ENCODE results near the gene HBG1.

HBG1 gene

DNA sequence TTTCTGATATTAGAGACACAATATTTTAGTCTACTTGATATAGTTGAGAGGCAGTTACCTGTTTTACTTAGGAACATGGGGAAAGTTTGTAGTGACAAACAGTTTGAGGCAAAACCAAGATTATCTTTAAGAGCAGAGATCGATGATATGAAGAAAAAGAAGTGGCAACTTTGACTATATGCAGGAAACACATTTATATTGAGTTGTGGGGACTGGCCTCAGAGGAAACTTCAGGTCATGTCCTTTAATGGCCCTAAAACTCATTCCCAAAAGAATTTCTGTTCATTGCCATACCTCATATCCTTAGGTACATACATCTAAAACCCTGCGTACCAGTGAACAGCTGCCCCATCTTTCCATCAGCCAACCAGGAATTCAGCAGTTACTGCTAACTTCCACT lies 4.5 kb downstream of the HBG1 start:
- DNase-seq: no peak

DNA sequence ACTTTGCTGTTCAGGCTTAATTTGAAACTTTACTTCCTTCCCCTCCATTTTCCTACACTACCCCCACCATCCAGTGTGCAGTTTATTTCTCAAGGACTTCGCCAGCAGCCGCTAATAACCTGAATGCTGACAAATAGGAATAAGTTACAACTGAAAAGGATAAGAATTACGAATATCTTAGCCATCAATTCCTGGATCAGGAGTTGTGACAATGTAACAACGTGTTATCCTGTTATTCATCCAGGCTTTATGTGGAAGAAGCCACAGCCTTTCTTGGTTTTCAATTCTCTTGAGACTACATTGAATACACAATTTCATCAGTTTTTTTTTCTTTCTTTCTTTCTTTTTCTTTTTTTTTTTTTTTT lies 5.9 kb downstream of the HBG1 start:
- no peak for DNase-seq

DNA sequence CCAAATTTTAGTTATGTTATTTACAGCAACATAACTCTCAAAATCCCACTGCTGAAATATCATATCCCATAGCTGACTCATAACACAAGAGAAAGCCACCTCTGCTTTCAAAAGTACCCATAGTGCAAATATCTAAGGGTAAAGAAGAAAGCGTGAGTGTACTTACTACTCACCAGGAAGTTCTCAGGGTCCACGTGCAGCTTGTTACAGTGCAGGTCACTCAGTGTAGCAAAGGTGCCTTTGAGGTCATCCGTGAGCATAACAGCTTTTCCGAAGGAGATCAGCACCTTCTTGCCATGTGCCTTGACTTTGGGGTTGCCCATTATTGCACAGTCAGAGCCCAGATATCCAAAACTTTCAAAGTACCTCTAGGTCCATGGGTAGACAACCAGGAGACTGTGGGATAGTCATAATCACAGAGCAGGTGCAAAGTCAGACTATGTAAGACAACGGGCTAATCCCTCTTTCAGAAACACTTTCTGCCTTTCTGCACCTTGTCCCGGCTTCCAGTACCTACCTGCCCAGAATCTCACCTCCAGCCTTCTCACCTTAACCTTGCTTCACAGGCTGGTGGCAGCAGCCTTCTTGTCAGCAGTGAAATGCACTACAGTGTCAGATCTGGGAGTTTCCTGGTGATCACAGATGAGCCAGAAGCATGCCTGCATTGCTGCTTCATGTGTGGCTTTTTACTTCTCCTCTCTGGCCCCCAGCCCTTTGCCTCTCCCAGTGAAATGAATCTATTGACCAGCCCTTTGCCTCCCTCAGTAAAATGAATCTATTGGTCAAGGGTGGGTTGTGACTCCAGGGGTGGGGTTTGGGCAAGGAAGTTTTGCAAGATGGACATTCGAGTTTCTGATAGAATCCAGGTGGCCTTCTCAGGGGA lies 6.5 kb downstream of the HBG1 start:
- no peak for DNase-seq

DNA sequence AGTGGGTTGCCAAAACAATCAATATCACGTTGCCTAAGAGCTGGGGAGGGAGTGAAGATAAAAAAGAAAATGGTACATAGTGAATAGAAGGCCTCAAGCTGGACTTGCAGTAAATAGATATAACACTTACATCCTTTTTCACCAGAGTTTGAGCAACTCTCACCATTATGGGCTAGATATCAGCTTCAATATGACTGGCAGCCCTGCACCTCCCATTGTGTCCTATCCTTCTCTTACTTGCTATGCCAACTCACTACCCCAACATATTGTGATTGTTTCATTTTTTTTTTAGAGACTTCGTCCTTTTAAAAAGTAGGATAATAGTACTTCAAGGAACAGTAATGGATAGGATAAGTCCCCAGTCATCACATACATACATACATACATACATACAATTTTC lies 7.4 kb downstream of the HBG1 start:
- no peak for DNase-seq

DNA sequence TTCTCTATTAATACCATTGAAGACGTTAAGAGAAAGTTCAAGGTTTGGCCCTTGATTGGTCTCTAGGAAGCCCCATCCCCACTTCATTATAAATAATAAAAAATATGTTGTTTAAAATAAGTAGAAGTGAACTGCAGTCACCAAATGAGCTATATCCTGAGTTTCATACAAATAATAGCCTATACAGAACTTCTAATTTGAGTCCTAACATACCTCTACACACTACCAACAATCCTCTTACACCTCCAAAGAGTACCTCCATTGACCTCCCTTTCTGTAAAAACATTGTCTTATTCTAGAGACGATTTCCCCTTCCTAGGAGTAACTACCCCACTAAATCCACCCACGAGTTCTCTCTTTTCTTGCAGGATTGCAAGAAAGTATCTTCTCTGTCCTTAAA lies 8.2 kb downstream of the HBG1 start:
- no peak for DNase-seq

DNA sequence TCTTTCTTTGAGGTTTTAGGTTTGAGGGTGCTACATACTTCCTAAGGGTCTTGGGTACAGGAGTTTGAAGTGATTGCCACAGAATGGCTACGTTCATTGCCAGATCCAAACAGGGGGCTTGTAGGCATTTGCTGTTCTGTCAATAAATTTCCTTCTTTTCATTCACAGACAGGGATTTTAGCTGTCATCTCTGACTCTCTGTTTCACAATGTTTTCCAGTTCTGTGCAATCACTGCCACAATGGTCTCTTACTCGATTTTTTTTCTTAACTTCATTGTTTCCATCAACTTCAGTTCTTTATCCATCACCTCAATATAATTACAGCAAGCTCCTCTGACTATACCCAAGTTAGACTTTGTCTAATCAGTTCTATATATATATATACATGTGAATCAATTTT lies 9.2 kb downstream of the HBG1 start:
- no peak for DNase-seq

DNA sequence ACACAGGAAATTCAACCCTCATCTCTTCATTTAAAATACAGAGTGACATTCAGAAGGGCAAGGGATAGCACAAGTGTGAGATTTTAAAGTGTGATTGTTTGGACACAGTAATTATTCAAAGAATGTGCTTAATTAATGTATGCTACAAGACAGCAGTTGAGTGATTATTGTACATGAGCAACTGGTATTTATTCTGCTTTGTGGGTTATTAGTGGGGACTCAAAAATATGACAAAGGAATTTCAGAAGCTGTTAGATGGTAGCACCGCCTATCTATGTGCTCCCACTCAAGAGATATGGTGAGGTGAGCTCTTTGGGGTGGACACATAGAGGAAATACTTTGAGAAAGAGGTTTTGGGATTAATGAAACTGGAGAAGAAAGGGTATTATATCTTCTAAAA lies 9.6 kb downstream of the HBG1 start:
- no peak for DNase-seq

DNA sequence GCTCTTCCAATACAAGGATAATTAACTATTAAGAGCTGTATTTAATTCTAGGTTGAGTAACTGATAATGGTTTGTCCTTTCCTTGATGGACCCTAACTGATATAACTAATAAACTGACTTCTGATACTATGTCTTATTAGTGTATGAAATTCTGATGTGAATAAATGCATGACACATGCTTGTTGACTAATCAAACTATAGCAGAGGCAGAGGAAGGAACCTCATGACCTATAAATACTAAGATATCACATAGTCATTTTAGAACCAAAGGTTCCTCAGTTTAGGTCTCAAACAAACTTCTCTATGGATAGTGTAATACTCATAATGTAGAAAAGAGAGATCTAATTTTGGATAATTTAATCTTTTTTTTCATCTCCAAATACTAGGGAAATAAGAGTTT lies 10.6 kb downstream of the HBG1 start:
- no peak for DNase-seq

DNA sequence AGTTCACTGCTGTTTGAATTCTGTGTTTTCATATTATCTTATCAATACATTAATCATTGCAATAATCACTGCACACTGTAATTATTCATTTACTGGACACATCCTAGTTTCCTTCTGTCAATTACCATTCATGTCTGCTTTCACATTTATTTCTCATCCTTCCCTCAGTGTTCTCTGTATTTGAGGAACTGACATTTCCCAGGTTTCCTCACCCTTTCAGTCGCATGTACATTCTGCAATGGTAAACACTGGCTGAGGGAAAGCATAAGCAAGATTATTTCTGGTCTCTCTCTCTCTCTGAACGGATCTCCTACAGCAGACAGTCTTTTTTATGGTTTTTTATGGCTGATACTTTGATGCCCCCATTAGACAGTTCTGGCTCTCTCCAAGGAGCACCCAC lies 11.2 kb downstream of the HBG1 start:
- DNase-seq: no peak

DNA sequence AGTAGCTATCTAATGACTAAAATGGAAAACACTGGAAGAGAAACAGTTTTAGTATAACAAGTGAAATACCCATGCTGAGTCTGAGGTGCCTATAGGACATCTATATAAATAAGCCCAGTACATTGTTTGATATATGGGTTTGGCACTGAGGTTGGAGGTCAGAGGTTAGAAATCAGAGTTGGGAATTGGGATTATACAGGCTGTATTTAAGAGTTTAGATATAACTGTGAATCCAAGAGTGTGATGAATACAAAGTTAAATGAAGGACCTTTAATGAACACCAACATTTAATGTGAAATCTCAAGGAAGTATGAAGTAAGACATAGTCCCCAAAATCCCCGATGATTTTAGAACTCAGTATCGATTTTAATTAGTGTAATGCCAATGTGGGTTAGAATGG lies 12.2 kb downstream of the HBG1 start:
- no peak for DNase-seq

DNA sequence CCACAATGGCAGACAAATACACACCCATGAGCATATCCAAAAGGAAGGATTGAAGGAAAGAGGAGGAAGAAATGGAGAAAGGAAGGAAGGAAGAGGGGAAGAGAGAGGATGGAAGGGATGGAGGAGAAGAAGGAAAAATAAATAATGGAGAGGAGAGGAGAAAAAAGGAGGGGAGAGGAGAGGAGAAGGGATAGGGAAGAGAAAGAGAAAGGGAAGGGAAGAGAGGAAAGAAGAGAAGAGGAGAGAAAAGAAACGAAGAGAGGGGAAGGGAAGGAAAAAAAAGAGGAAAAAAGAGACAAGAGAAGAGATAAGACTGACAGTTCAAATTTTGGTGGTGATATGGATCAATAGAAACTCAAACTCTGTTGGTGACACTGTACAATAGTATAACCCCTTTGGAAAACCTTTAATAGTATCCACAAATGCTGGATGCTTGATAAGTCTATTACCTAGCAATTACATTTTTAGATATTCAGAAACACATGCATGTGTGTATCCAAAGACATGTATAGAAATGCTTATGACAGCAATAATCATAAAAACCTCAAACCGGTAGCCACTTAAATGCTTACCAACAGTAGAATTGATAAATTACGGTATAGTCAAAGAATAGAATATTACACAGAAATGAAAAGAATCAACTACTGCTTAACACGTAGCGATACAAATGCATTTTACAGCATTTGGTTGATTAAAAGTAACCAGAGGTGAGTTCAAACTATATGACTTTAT lies 14.1 kb downstream of the HBG1 start:
- no peak for DNase-seq

DNA sequence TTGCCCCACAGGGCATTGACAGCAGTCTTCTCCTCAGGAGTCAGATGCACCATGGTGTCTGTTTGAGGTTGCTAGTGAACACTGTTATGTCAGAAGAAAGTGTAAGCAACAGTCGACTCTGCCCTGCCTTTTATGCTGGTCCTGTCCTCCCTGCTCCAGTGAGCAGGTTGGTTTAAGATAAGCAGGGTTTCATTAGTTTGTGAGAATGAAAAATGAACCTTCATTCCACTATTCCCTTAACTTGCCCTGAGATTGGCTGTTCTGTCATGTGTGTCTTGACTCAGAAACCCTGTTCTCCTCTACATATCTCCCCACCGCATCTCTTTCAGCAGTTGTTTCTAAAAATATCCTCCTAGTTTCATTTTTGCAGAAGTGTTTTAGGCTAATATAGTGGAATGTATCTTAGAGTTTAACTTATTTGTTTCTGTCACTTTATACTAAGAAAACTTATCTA lies 15.2 kb downstream of the HBG1 start, which contains the start of gene HBD:
Gene HBD (minus strand): TSS at position 103 of the 454 bp plus-strand sequence. CDS start 50 bp downstream, at position 53.
- no peak for DNase-seq

DNA sequence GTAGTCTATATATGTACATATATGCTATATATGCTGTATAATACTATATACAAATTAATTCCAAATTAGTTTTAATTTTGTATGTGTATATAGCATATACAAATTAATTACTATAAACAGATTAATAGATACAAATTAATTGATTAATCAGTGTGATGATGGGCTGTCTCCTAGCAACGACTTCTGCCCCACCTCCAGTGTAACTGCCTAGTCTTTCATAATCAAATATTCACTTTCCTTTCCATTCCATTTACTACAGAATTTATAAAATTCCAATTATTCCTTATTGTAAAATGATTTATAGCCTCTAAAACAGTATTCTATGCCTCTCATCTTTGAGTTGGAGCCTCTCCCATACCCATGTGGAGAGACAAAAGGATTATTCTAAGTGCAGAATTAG lies 16.4 kb downstream of the HBG1 start:
- DNase-seq: no peak

DNA sequence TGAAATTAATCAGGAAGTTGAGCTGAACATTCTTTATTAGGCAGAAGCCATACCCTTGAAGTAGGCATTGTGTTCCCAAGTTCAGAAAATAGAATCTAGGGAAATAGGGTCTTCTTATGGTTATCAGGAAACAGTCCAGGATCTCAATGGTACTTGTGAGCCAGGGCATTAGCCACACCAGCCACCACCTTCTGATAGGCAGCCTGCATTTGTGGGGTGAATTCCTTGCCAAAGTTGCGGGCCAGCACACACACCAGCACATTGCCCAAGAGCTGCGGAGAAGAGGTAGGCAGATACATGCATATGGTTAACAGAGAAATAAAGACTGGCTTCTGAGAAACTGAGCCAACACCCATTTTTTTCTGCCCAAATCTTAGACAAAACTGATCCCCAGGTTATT lies 16.8 kb downstream of the HBG1 start:
- DNase-seq: no peak

DNA sequence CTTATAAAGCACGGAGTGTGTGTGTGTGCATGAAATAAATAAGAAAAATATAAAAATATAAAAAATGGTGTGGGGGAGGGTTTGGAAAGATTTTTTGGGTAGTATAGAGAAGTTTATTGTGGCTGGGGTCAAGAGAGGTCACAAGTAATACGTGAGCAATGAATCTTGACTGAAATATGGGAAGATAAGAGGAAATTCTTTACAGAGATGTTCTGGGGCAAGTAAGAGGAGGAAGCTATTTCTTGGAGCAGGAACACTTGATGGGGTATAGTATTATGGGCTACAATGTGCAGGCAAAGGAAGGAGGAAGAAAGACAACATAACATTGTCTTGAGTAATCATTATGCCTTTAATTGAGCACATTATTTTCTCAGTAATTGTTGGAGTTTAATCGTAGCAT lies 17.5 kb downstream of the HBG1 start:
- DNase-seq: no peak

DNA sequence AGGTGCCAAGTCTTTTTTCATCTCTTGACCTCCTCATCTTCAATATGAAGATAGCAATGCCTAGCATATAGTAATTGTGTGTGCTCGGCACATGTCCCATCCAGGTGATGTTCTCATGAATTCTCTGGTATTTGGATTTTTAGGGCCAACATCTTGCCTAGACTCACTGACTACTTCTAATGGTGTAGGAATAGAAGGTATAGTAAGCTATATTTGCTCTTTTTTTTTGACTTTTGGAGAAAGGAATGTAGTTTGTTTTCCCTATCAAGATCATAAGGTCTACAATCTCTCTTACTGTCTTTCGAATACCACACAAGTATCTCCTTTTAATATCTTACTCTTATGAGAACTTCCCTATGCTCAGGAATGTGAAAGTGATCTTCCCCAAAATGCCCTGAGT lies 18.5 kb downstream of the HBG1 start:
- DNase-seq: no peak

DNA sequence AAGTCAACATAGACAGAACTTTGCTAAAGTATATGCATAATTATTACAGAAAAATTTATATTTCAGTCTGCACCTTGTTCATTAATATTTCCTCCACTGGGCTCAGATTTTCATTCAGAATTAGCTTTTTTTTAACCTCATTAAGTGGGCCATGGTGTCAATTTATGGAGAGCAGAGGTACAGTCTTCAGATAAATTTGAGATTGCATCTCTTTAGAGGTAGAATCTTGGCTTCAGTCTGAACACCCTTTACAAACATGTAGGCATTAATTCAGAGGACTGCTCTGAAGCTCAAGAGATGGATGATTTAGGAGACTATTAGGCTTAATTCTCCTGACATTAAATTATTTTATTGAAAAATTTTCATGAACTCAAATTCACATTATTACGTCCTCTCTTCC lies 19.4 kb downstream of the HBG1 start:
- DNase-seq: no peak

DNA sequence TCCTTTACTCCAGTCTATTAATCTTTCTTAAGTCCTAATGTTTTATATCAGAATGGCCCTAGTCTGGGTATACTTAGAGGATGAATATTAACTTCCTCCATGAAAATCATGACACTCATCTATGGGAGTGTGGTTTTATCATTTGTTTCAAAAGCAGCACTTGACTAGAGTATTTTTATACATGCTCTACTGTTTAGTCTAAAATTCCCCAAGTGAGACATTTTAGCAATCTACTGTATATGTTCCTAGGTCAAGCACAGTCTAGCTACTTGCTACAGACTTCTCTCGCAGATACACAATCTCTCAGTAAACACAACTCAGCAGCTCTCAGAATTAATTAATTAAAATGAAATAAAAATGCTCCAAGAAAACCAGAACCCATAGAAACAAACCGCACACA lies 19.9 kb downstream of the HBG1 start:
- no peak for DNase-seq

DNA sequence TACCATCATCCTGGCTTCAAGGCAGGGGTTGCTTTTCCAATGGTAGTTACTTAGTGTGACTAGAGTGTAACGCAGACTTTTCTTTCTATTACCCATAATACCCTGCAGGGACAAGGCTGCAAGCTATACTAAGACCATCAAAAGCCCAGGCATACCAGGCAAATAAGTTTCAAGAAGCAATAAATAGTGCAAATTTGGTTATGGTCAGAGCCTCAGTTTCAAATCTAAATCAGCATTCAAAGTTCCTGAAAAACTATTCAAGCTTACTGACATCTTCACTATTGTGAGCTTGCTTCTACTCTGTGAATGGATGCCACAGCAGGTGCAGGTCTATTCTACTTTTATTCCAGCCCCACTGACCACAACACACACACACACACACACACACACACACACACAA lies 20.3 kb downstream of the HBG1 start:
- DNase-seq: no peak

DNA sequence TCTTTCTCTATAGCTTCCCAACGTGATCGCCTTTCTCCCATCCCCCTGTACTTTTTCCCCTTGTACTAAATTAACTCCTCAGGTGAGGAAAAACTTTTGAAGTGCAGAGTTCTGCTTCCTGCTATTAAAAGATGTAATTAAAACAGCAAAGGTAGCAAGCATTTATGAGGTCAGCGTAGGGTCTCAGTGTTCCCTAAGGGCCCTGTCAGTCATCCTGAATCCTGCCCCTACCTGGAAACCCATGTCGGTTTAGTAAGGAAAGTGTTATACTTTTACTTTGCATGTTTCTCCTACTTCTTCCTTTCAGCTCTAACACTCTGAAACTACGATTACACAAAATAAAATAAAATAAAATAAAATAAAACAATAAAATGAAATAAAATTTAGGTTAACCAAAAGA lies 21.5 kb downstream of the HBG1 start:
- no peak for DNase-seq

DNA sequence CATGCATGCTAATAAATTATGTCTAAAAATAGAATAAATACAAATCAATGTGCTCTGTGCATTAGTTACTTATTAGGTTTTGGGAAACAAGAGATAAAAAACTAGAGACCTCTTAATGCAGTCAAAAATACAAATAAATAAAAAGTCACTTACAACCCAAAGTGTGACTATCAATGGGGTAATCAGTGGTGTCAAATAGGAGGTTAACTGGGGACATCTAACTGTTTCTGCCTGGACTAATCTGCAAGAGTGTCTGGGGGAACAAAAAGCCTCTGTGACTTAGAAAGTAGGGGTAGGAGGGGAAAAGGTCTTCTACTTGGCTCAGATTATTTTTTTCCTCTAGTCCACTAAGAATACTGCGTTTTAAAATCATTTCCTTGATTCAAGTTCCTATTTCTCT lies 22.0 kb downstream of the HBG1 start:
- no peak for DNase-seq

DNA sequence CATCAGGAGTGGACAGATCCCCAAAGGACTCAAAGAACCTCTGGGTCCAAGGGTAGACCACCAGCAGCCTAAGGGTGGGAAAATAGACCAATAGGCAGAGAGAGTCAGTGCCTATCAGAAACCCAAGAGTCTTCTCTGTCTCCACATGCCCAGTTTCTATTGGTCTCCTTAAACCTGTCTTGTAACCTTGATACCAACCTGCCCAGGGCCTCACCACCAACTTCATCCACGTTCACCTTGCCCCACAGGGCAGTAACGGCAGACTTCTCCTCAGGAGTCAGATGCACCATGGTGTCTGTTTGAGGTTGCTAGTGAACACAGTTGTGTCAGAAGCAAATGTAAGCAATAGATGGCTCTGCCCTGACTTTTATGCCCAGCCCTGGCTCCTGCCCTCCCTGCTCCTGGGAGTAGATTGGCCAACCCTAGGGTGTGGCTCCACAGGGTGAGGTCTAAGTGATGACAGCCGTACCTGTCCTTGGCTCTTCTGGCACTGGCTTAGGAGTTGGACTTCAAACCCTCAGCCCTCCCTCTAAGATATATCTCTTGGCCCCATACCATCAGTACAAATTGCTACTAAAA lies 22.8 kb downstream of the HBG1 start, which contains the start of gene HBB:
Gene HBB (minus strand): TSS at position 340 of the 579 bp plus-strand sequence. CDS start 50 bp downstream, at position 290.
- DNase-seq: no peak

DNA sequence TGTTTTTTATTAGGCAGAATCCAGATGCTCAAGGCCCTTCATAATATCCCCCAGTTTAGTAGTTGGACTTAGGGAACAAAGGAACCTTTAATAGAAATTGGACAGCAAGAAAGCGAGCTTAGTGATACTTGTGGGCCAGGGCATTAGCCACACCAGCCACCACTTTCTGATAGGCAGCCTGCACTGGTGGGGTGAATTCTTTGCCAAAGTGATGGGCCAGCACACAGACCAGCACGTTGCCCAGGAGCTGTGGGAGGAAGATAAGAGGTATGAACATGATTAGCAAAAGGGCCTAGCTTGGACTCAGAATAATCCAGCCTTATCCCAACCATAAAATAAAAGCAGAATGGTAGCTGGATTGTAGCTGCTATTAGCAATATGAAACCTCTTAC lies 24.2 kb downstream of the HBG1 start:
- no peak for DNase-seq
